GM12865 (cell line): ENCODE data around the gene CPSF7.

Experiments used
- DNase-seq: peaks from one replicate; pipeline ENCODE4 v3.0.0; 2010; ENCODE audit warnings: low read depth
- H3K4me3 ChIP-seq: 2 replicates; pipeline ENCODE4 v1.5.1; 2011; ENCODE audit warnings: mild to moderate bottlenecking, low read depth, low read length, control low read depth
- TF ChIP-seq, protein P1 (sequence below): IDR thresholded peaks from 2 replicates; pipeline ENCODE4 v1.5.1; 2011; ENCODE audit warnings: low read length, control low read depth, low read depth, inconsistent platforms; ENCODE audit not compliant: insufficient read depth; ENCODE audit errors: missing control alignments

The CPSF7 gene

DNA sequence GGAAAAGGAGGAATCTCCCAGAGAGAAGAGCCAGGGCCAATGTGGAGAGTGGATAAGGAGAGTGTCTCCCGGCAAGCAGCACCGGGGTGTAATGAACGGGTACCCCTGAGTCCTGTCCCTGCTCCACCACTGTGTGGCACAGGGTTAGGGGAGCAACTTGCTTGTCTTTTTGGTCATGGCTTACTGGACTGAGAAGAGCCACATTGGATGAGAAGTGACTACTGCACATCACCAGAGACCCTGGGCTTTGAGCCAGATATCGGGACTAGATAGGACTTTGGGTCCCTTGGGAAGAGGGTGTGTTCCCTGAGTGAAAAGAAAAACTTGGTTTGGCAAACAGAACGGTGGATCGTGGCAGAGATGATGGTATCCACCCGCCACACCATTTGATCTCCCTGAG lies 24.7 kb upstream of the CPSF7 start:
- H3K4me3 ChIP-seq = no peak overlapping the region
- no peak for DNase-seq
- TF ChIP-seq, protein P1, sequence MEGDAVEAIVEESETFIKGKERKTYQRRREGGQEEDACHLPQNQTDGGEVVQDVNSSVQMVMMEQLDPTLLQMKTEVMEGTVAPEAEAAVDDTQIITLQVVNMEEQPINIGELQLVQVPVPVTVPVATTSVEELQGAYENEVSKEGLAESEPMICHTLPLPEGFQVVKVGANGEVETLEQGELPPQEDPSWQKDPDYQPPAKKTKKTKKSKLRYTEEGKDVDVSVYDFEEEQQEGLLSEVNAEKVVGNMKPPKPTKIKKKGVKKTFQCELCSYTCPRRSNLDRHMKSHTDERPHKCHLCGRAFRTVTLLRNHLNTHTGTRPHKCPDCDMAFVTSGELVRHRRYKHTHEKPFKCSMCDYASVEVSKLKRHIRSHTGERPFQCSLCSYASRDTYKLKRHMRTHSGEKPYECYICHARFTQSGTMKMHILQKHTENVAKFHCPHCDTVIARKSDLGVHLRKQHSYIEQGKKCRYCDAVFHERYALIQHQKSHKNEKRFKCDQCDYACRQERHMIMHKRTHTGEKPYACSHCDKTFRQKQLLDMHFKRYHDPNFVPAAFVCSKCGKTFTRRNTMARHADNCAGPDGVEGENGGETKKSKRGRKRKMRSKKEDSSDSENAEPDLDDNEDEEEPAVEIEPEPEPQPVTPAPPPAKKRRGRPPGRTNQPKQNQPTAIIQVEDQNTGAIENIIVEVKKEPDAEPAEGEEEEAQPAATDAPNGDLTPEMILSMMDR = no peak

DNA sequence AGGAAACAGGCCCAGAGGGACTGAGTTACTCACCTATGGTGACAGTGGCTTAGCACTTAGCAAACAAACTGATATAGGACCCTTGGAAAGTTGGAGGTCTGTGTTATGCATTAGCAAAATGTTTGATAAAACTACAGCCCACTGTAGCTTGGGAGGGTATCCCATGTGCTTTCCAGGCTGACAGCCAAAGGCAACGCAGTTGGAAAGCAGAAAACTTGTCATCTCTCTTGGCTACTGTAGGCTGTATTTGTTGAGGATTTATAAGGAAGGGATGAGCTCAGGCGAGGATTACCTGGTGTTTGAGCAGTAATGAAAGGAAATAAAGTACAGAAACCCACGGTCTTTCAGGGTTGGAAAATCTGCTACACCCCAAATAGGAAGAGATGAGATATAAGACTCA lies 23.9 kb upstream of the CPSF7 start:
- TF ChIP-seq, protein P1 = no peak
- H3K4me3 ChIP-seq = no peak overlapping the region
- DNase-seq = no peak

DNA sequence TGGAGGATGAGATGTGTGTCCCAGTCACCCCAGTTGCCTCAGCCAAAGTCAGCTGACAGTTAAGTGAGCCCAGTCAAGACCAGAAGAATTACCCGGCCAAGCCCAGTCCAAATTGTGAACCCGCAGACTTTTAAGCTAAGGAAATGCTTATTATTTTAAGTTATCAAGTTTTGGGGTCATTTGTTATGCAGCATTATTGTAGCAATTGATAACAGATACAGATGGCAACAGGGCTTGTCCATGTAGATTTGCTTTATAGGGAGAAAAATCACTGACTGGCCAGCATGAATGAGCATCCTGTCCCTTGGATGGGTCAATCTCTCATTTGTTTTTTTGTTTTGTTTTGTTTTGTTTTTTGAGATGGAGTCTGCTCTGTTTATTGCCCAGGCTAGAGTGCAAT lies 23.1 kb upstream of the CPSF7 start:
- no peak overlapping the region for H3K4me3 ChIP-seq
- no peak for DNase-seq
- TF ChIP-seq, protein P1 = no peak

DNA sequence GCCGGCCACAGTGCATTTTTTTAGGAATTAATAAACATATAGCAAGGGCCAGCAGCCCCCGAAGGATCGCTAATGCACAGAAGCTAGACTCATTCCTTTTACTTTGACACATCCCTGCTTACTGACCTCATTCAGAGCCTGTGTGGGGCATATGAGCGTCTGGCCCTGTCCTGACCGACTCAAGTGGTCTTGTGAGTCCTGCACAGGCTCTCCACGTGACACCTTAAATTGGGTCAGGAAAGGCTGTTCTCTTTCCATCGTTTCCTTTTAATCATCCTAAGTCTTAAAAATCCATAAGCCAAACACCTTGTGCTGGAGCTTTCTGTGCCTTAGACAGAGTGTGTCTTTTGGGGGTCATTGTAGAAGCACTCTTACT lies 18.8 kb upstream of the CPSF7 start:
- TF ChIP-seq, protein P1 = no peak
- H3K4me3 ChIP-seq = no peak overlapping the region
- DNase-seq = no peak

DNA sequence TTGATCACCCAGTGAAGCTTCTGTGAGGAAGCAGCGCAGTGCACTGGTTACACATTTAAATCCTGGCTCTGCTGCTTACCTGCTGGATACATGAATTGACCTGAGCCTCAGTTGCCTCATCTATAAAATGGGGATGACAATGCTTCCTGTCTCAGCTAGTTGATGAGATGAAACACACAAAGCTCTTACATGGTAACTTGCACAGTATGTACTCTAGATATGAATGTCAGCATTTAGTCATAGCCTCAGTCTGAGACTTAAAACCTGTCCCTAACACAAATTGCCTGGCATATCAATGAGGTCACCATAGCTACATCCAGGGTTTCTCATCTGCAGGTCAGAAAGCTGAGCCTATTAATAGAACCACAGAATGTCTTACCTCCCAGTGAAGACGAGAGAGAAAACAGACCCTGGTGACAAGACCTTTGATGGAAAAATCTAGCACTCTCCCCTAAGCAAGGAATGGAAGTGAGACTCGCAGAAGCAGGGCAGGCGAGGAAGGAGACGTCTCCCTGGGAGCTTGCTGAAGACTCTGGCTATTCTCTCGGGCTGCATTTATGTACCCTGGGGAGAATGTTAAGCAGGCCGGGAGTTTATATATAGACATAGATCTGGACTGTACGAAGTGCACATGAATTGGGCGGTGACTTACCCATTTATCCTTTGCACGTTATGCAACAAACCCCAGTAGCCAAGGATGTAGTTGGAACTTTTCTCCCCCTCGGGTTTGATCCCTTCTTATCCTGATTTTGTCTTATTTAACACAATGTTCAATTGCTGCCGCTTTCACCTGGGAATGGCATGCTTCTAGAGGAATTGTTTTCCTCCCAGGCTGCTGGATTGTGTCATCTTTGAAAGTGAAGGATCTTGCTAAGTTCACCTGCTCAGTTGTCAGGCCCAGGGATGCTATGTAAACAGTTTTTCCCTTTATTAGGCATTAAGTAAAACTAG lies 18.1 kb upstream of the CPSF7 start:
- no peak overlapping the region for H3K4me3 ChIP-seq
- DNase-seq = no peak
- TF ChIP-seq, protein P1 = no peak

DNA sequence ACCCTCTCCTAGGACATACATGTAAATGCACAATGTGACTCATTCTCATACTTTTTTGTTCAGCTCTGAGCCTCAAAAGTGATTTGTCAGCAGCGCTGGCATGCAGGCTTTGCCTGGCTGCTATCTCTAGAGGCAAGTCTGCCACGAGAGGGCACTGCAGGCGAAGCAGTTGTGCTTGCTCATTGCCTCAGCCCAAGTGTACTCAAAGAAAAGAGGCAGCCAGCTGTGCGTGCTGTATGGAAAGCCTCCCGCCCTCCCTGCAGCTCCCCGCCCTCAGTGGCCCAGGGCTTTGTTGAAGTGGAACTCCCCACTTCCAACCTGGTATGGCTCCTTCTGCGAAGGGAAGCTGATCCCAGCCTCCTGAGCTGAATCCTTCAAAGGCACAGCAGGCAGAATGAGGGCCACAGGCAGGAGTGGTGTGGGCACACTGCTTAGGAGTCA lies 16.5 kb upstream of the CPSF7 start:
- H3K4me3 ChIP-seq = no peak overlapping the region

More for the DNA sequence above, 16.5 kb upstream of the CPSF7 start:
- TF ChIP-seq, protein P1 = peak; percentile 89
- peak; percentile 83 for DNase-seq
